KMS-11 (cell line): ENCODE data around the gene UNC13B.

Experiments used
- H2AFZ ChIP-seq: fragments of 200-600 bp; sonication (generic); 2 replicates; pipeline ENCODE4 v1.6.1; 2016; ENCODE audit warnings: antibody characterized with exemption, mixed run types, low read depth
- H3K27ac ChIP-seq: fragments of 200-600 bp; sonication (generic); 2 replicates; pipeline ENCODE4 v1.6.1; 2016; ENCODE audit warnings: mild to moderate bottlenecking, mixed run types
- H3K27me3 ChIP-seq: fragments of 200-600 bp; sonication (generic); 2 replicates; pipeline ENCODE4 v1.6.1; 2017; ENCODE audit warnings: mild to moderate bottlenecking, low read depth, mixed run types, moderate library complexity; ENCODE audit not compliant: insufficient read depth
- H3K36me3 ChIP-seq: fragments of 200-600 bp; sonication (generic); 2 replicates; pipeline ENCODE4 v1.6.1; 2017; ENCODE audit warnings: mild to moderate bottlenecking, mixed run types; ENCODE audit not compliant: insufficient read depth
- H3K4me1 ChIP-seq: fragments of 200-600 bp; sonication (generic); 2 replicates; pipeline ENCODE4 v1.6.1; 2016; ENCODE audit warnings: mild to moderate bottlenecking, low read depth, mixed run types; ENCODE audit not compliant: poor library complexity, severe bottlenecking
- H3K4me2 ChIP-seq: fragments of 200-600 bp; sonication (generic); 2 replicates; pipeline ENCODE4 v1.7.0; 2016; ENCODE audit warnings: mild to moderate bottlenecking, mixed run types
- H3K4me3 ChIP-seq: fragments of 200-600 bp; sonication (generic); IDR thresholded peaks from 2 replicates; pipeline ENCODE4 v1.6.1; 2017; ENCODE audit warnings: low read depth, low read length, mixed read lengths; ENCODE audit not compliant: insufficient read depth
- H3K79me2 ChIP-seq: fragments of 200-600 bp; sonication (generic); 2 replicates; pipeline ENCODE4 v1.6.1; 2016; ENCODE audit warnings: low read depth, mixed run types; ENCODE audit not compliant: insufficient read depth
- H3K9ac ChIP-seq: fragments of 200-600 bp; sonication (generic); 2 replicates; pipeline ENCODE4 v1.6.1; 2016; ENCODE audit warnings: mild to moderate bottlenecking, mixed run types
- H4K20me1 ChIP-seq: fragments of 200-600 bp; sonication (generic); 2 replicates; pipeline ENCODE4 v1.6.1; 2016; ENCODE audit warnings: mild to moderate bottlenecking, mixed run types; ENCODE audit not compliant: insufficient read depth
- CTCF ChIP-seq: fragments of 200-600 bp; sonication (generic); conservative IDR thresholded peaks from 2 replicates; pipeline ENCODE4 v1.6.1; 2017; ENCODE audit warnings: low read depth, mild to moderate bottlenecking, antibody characterized with exemption, low read length, moderate library complexity, mixed read lengths

Gene UNC13B

GRCh38 chr9:35280399-35280798, 118.6 kb downstream of the UNC13B start:
- Histone ChIP-seq H3K4me3 (no peak overlapping the region), H3K36me3 (no peaks in the 10 kb centered on the region), H4K20me1 (no peaks in the 10 kb centered on the region), H2AFZ (no peak overlapping the region), H3K9ac (no peak overlapping the region), H3K27ac (no peak overlapping the region), H3K27me3 (no peaks in the 10 kb centered on the region), H3K4me1 (no peaks in the 10 kb centered on the region), H3K4me2 (no peak overlapping the region), H3K79me2 (no peaks in the 10 kb centered on the region)
- no peak for TF ChIP-seq CTCF

GRCh38 chr9:35285731-35286130, 123.9 kb downstream of the UNC13B start:
- Histone ChIP-seq H3K36me3 (no peaks in the 10 kb centered on the region), H3K4me2 (no peak overlapping the region), H3K79me2 (no peaks in the 10 kb centered on the region), H3K27ac (no peak overlapping the region), H3K4me3 (no peak overlapping the region), H3K9ac (no peak overlapping the region), H2AFZ (no peak overlapping the region), H4K20me1 (no peaks in the 10 kb centered on the region), H3K4me1 (no peaks in the 10 kb centered on the region), H3K27me3 (no peaks in the 10 kb centered on the region)
- TF ChIP-seq CTCF = no peak

- no peak overlapping the region for H3K4me3 ChIP-seq
- H3K79me2 ChIP-seq = no peaks in the 10 kb centered on the region
- no peak overlapping the region for H3K27ac ChIP-seq
- no peak overlapping the region for H3K4me2 ChIP-seq
- no peak overlapping the region for H3K9ac ChIP-seq
- H2AFZ ChIP-seq = no peak overlapping the region
- no peak for TF ChIP-seq CTCF
- H3K27me3 ChIP-seq = no peaks in the 10 kb centered on the region
- no peaks in the 10 kb centered on the region for H3K4me1 ChIP-seq
- no peaks in the 10 kb centered on the region for H3K36me3 ChIP-seq
- H4K20me1 ChIP-seq = no peaks in the 10 kb centered on the region
Observed at GRCh38 chr9:35286381-35286780, 124.6 kb downstream of the UNC13B start.

GRCh38 chr9:35287987-35288632, 126.3 kb downstream of the UNC13B start:
- Histone ChIP-seq H3K4me1 (no peaks in the 10 kb centered on the region), H3K4me3 (no peak overlapping the region), H3K27me3 (no peaks in the 10 kb centered on the region), H4K20me1 (no peaks in the 10 kb centered on the region), H3K36me3 (no peaks in the 10 kb centered on the region), H3K79me2 (no peaks in the 10 kb centered on the region), H3K27ac (no peak overlapping the region), H3K4me2 (no peak overlapping the region), H3K9ac (no peak overlapping the region), H2AFZ (no peak overlapping the region)
- no peak for TF ChIP-seq CTCF
